GM18861 (cell line): ENCODE measurements around the gene RASA3.

ENCODE experiments used
- ATAC-seq: cut with Tn5 transposase; IDR thresholded peaks from one replicate; pipeline ENCODE4 v1.9.1; 2021; ENCODE audit not compliant: unreplicated experiment

Gene RASA3

GRCh38 chr13:113930671-113931637, 201.5 kb downstream of the RASA3 start:
- ATAC-seq, result no peak

- ATAC-seq, result no peak
Measured at GRCh38 chr13:113929628-113930615, 202.5 kb downstream of the RASA3 start.

- ATAC-seq, result no peak
Measured at GRCh38 chr13:113928685-113929627, 203.5 kb downstream of the RASA3 start.
